ENCODE measurements around the gene CCT5.

DNA sequence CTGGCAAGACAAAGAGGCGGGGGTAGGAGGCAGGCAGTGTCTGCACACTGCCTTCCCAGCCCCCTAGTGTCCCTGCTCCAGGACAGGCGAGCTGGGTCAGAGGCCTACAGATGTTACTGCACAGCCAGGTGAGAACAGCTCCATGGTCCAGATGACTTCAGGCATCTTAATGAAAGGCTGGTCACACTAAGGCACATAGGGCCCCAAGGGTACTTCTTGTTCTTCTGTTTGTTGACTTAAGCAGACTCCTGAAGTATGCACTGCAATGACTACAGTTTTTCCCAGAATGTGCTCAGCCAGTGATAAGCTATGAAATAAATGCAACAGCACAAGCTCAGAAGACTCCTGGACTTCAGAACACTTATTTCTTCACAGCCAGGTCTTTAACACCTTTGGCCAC lies 27.8 kb upstream of the CCT5 start:
- TF ChIP-seq, protein P1, sequence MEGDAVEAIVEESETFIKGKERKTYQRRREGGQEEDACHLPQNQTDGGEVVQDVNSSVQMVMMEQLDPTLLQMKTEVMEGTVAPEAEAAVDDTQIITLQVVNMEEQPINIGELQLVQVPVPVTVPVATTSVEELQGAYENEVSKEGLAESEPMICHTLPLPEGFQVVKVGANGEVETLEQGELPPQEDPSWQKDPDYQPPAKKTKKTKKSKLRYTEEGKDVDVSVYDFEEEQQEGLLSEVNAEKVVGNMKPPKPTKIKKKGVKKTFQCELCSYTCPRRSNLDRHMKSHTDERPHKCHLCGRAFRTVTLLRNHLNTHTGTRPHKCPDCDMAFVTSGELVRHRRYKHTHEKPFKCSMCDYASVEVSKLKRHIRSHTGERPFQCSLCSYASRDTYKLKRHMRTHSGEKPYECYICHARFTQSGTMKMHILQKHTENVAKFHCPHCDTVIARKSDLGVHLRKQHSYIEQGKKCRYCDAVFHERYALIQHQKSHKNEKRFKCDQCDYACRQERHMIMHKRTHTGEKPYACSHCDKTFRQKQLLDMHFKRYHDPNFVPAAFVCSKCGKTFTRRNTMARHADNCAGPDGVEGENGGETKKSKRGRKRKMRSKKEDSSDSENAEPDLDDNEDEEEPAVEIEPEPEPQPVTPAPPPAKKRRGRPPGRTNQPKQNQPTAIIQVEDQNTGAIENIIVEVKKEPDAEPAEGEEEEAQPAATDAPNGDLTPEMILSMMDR (IDR thresholded peaks at IDR 0.05) = no peak
- TF ChIP-seq POLR2A (IDR thresholded peaks at IDR 0.05) (no peak), POLR2AphosphoS5 (IDR thresholded peaks at IDR 0.05) (no peak), EP300 (IDR thresholded peaks at IDR 0.05) (no peak)
